SU-DHL-6 (cell line): ENCODE measurements around the gene NCBP1.

Experiments
- CTCF ChIP-seq: fragments of 200-600 bp; sonication (generic); IDR thresholded peaks from one replicate; pipeline ENCODE4 v1.5.1; 2017; ENCODE audit warnings: antibody characterized with exemption, mild to moderate bottlenecking, low read length, moderate library complexity; ENCODE audit not compliant: insufficient read depth, poor library complexity, severe bottlenecking
- EZH2phosphoT487 ChIP-seq: fragments of 200-600 bp; sonication (generic), shearing (Covaris generic); conservative IDR thresholded peaks from 2 replicates; pipeline ENCODE4 v1.6.1; 2018; ENCODE audit warnings: mild to moderate bottlenecking, antibody characterized with exemption, low read length, moderate library complexity, mixed read lengths

- TF ChIP-seq CTCF (no peak), EZH2phosphoT487 (no peak)
Measured at GRCh38 chr9:97717866-97718265, 84.2 kb downstream of the NCBP1 start.
